SHP77 treated with DMSO at 0.1 percent for 48 hours (cell line): Measurements from ENCODE around the gene AKR1B1.

ENCODE experiments used
- DNase-seq: peaks from one replicate; lab custom pipeline; 2025; lab: John Stamatoyannopoulos, UW

AKR1B1 gene

DNA sequence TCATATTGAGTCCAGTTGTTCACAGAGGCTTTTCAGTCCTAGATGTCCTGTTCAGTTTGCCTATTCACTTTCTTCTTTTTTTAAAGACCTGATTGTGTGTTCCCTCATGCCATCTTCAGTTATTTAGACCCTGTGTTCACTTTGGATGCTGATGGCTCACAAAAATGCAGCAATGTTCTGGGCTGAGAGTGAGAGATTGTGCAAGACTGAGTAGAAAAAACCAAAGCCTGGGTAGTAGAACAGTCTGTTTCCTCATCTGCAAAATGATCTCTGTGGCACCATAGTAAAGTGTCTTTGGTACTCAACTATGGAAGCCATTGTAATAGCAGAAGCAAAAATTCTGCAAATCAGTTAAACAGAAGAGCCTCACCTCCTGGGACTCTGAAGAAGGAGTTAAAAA is 43.2 kb downstream of the AKR1B1 start:
- no peak for DNase-seq

DNA sequence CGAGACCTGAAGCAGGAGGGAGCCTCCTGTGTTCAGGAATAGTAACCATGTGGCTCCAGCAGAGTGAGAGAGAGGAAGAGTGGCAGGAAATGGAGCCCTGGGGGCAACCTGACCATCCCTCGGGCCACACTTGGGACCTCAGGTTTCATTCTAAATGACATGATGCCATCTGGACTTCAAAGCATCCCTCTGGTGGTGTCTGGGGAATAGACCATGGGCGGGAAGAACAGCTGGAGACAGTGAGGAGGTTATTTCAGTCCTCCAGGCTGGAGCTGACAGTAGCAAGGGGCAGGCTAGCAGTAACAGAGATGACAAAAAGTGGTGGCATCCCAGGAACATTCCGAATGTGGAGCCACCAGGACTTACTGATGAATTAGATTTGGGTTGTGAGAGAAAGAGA is 44.8 kb downstream of the AKR1B1 start:
- no peak for DNase-seq

DNA sequence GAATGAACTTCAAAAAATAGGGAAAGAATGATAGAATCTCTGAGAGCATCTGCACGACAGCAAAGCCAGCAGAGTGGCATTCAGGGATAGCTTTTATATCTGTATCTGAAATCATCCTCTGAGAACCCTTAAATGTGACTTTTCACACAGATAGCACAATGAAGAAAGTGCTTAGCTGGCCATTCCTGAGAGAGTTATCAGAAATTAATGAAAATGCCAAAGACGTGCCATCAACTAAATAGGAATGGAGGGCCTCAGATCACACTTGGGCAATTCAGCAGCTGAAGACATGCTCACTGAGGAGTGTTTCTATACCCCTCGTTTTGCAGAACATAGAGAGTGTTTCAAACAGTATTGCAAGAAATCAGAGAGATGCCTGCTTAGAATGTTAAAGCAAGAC is 51.6 kb downstream of the AKR1B1 start:
- DNase-seq = no peak

DNA sequence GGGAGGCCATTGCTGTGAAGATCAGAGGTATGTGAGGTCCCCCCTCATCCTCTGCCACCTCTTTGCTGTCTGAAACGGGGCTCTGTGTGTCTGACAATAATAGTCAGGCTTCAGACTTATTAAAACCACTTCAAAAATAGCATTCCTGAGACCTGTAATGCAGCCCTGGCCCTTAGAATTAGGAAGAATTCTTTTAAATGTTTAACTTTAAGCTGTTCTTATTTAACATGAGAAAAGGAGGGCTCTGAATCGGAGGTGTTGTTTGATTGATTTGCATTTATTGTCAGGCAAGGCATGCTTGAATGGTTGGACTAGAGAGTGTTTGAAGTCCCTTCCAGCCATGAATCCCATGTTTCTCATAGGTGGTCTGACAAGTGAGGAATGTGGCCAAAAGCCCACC is 52.5 kb downstream of the AKR1B1 start:
- no peak for DNase-seq

DNA sequence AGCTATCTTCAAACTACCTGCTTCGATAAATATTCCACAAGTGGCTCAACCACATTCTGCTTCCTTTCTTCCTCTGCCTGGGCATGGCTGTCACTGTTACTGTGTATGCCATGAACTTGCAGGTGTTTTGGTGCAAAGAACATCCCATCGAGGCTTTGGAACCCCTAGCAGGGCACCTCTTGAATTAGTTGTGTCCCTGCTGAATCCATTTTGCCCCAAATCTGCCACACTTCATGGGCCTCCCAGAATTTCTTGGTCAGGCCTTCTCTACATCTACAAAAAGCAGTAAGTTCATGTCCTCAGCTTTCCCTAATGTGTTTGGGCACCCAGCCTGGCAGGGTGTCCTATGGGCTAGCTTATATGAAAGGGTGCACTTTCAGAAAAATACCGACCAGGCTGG is 53.6 kb downstream of the AKR1B1 start:
- DNase-seq = no peak

DNA sequence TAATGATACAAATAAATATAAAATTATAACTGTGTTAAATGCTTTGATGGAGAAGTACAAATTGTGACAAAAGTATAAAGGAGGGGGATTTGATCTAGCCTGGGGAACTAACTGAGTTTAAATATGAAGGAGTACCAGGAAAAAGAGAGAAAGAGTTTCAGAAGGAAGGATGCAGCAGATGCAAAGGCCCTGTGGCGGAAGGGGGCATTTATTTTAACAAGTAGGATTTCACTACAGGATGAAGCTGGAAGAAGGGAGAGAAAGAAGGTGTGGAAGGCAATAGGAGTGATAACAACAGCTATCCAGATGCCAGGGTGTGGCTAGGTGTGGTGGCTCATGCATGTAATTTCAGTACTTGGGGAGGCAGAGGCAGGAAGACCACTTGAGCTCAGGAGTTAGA is 55.8 kb downstream of the AKR1B1 start:
- DNase-seq = no peak

DNA sequence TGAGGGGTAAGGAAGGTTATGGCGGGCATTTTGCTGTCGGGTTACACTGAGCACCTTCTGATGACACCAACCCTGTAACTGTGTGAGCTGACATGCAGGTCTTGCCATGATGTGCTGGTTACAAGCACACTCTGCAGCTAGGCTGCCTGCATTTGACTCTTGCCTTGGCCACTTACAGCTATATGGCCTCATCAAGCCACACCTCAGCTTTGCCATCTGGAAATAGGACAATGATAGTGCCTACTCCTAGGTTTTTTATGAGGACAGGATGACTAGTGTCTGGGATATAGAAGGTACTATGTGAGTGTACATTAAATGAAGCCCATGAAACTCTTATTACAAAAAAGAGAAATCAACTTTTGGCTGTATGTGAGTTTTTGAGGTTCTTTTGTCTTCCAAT is 58.0 kb downstream of the AKR1B1 start:
- no peak for DNase-seq

DNA sequence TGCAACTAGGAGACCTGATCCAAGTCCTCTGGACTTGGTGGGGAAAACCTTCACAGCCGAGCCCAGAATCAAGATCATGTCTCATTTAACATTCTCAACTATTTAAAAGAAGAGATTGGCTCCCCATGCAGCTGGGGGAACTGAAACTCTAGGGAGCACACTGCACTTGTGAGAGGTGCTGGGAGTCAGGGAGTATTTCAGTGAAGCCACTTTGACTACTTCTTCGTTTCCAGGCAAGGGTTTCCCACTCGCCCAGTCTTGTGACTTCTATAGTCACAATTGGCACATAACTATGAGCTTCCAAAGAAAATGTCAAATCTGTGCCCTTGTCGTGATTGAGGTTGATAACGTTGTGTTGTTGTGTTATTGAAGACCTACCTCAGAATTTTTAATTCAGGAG is 62.9 kb downstream of the AKR1B1 start:
- no peak for DNase-seq

DNA sequence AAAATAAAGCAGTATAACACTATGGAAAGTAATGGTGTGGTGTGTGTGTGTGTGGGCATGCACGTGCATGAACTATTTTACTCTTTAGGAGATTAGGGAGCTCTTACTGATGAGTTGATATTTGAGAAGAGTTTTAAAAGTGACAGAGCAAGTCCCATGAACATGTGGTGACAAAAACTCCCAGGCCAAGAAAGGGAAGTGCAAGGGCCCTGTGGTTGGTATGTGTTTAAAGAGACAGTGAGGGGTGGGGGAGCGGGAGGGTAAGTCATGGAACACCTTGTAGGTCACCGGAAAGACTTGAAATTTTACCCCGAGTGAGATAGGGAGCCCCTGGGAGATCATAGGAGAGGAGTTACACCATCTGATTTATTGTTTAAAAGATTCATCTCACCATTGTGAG is 63.3 kb downstream of the AKR1B1 start:
- DNase-seq = no peak

DNA sequence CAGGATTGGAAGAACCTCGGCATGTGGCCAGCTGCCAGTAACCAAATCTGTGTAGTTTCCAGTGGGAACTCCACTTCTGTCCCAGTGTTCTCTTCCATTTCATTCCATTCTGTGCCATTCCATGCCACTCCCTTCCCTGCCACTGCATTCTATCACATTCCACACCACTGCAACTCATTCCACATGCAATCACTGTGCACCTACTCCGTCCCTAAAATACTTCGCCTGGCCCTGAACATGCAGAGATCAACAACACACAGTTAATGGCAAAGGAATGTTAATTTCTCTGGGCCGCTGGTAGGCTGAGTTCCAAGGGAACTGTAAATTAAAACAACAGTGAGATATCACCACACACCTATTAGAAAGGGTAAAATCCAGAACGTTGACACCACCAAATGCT is 64.8 kb downstream of the AKR1B1 start:
- no peak for DNase-seq
